GM23338 (cell line): ENCODE measurements around the gene OR8K3.

Source experiments
- EZH2 ChIP-seq: fragments of 200-600 bp; sonication (generic); IDR thresholded peaks from one replicate; pipeline ENCODE4 v1.8.0; 2017; ENCODE audit warnings: antibody characterized with exemption, mild to moderate bottlenecking, low read depth; ENCODE audit not compliant: unreplicated experiment
- POLR2AphosphoS5 ChIP-seq: IDR thresholded peaks from 2 replicates; pipeline ENCODE4 v1.6.1; 2016; ENCODE audit warnings: antibody characterized with exemption, low read depth
- TF ChIP-seq, protein P1 (sequence below), 2 experiments: fragments of 200-600 bp in 1 of 2; sonication (generic) in 1 of 2; conservative IDR thresholded peaks; 2 replicates each; pipeline versions ENCODE4 v1.5.1 to v1.6.1; 2016 to 2017; ENCODE audit warnings: antibody characterized with exemption in 2 of 2, low read depth in 2 of 2, mild to moderate bottlenecking in 2 of 2, moderate library complexity in 1 of 2

- TF ChIP-seq, protein P1, sequence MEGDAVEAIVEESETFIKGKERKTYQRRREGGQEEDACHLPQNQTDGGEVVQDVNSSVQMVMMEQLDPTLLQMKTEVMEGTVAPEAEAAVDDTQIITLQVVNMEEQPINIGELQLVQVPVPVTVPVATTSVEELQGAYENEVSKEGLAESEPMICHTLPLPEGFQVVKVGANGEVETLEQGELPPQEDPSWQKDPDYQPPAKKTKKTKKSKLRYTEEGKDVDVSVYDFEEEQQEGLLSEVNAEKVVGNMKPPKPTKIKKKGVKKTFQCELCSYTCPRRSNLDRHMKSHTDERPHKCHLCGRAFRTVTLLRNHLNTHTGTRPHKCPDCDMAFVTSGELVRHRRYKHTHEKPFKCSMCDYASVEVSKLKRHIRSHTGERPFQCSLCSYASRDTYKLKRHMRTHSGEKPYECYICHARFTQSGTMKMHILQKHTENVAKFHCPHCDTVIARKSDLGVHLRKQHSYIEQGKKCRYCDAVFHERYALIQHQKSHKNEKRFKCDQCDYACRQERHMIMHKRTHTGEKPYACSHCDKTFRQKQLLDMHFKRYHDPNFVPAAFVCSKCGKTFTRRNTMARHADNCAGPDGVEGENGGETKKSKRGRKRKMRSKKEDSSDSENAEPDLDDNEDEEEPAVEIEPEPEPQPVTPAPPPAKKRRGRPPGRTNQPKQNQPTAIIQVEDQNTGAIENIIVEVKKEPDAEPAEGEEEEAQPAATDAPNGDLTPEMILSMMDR (conservative IDR thresholded peaks at IDR 0.05; ENCODE audit: low read depth in 2 of 2) = no peak
- no peak for TF ChIP-seq EZH2
- TF ChIP-seq POLR2AphosphoS5 = no peak
Measured at GRCh38 chr11:56353991-56354390, 39.0 kb downstream of the OR8K3 start, which contains the start of gene OR8J1.
